Measurements from ENCODE around the gene LPAR3.

The LPAR3 gene

DNA sequence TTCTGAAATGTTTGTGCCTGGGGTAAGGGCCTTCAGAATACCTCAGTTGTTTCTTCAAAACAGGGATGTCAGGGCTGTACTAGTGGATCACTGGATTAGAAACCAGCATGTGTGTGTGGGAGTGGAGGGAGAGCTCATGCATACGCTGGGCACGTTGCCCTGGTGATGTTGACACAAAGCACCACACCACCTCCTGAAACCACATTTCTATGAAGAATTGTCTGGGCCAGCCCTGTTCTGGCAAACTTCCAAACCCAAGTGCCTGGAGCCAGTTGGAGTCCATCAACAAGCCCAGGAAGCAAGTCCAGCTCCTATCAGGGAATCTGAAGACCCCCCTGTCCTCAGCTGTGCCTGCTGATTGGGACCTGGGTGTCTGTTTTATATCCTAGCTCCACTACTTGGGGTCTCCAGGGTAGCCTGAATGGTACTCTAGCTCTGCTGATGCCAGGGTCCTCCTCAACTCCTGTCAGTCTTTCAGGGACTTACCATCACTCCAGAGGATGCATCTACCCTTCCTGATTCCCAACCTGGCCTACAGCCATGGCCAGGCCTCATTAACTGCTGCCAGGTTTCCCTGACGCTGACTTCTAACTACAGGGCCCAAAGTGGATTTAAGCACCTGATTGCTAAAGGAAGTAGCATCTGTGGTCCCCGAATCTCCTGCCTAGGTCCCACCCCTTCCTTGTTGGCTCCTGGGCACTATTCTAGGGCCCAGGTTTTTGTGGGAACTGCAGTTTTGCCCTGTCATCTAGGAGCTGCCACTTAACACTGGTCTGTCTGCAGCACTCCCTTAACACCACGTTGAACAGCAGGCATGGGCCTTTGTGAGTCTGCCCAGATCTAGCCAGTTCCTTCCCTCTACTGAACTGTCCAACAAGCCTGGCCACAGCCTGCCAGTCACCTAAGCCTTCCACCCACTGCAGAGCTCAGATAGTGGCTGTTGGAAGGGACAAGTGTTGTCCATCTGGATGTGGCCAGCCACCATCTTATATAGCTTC is 45.5 kb downstream of the LPAR3 start:
- TF ChIP-seq, protein P1, sequence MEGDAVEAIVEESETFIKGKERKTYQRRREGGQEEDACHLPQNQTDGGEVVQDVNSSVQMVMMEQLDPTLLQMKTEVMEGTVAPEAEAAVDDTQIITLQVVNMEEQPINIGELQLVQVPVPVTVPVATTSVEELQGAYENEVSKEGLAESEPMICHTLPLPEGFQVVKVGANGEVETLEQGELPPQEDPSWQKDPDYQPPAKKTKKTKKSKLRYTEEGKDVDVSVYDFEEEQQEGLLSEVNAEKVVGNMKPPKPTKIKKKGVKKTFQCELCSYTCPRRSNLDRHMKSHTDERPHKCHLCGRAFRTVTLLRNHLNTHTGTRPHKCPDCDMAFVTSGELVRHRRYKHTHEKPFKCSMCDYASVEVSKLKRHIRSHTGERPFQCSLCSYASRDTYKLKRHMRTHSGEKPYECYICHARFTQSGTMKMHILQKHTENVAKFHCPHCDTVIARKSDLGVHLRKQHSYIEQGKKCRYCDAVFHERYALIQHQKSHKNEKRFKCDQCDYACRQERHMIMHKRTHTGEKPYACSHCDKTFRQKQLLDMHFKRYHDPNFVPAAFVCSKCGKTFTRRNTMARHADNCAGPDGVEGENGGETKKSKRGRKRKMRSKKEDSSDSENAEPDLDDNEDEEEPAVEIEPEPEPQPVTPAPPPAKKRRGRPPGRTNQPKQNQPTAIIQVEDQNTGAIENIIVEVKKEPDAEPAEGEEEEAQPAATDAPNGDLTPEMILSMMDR (IDR thresholded peaks at IDR 0.05; ENCODE audit: insufficient read depth, missing control alignments): no peak
- DNase-seq (ENCODE audit: insufficient read length, low spot score) (no peak), FAIRE-seq (no peak)

DNA sequence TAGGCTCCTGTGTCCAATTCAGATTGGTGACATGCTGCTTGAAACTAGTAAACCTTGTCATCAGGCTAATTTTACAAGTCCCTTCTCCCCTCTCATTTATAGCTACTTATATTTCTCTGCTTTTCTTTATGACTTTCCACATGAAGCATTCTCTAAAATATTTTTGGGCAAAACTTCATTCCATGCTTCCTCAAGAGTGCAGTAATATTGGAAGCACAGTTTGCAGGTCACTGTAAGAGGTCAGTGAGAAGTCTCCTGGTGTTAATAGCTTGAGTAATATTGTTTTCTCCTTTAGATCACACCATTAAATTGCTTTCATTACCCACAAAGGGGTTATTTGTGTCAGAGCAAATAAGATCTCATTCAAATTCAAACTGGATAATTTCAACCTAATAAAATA is 46.6 kb downstream of the LPAR3 start:
- DNase-seq (ENCODE audit: insufficient read length, low spot score) (no peak), FAIRE-seq (no peak)
- TF ChIP-seq, protein P1 (IDR thresholded peaks at IDR 0.05; ENCODE audit: insufficient read depth, missing control alignments): no peak

DNA sequence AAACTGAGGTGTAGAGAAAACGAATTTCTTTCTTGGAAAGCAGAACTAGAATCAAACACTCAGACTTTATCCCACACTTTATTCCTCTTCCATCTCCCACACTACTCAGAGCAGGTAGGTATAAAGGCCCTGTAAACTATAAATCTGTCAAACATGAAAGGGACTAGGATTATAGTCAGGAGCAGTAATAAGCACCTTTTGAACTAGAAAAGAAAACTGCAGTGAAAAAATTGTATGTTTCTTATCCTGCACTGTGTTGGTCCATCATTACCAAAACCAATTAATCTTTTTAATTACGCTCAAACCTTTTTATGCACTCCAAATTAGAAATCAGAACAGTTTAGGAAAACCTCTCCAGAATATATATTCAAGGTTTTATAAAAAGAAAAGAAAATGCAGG is 47.6 kb downstream of the LPAR3 start:
- TF ChIP-seq, protein P1 (IDR thresholded peaks at IDR 0.05; ENCODE audit: insufficient read depth, missing control alignments): no peak
- FAIRE-seq (no peak), DNase-seq (ENCODE audit: insufficient read length, low spot score) (no peak)

DNA sequence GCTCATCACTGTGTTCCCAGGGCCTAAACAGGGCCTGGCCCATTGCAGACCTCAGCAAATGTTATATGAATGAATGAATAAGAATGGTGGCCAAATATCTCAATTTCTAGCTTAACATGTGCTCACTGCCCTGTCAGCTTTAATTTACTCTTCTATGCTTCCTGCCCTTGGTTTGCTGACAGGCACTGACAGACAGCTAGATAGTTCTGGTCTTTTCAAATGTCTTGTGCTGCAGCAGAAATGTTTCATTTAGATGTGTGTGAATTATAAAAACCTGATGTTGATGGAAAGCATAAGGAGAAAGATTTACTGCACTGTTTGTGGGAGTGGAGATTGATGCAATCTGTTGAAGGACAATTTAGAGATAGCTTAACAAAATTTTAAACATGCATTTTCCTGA is 48.9 kb downstream of the LPAR3 start:
- FAIRE-seq: no peak
- no peak for DNase-seq (ENCODE audit: insufficient read length, low spot score)
- TF ChIP-seq, protein P1 (IDR thresholded peaks at IDR 0.05; ENCODE audit: insufficient read depth, missing control alignments): no peak

DNA sequence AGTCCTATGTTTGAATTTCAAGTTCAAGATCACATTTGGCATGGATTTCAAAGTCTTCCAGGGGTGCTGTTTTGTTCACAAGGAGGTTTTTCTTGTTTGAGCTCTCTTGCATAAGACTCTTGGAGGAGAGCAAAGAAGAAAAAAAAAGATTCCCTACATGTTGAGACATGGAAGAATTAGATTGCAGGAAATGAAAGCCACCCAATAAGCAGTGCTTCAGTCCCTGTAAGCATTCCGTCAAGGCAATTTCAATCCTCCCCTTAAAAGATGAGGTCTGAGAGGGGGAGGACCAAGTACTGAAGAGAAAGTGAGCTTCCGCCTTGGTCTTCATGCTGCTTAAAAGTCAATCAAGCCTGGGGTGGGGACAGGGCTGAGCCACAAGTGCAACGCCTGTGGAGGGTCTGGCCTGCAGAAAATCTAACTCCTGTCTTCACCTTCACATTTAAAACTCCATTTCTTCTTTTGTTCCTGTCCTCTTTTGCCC is 50.2 kb downstream of the LPAR3 start:
- TF ChIP-seq, protein P1 (IDR thresholded peaks at IDR 0.05; ENCODE audit: insufficient read depth, missing control alignments): no peak
- no peak for DNase-seq (ENCODE audit: insufficient read length, low spot score)
- FAIRE-seq: no peak

DNA sequence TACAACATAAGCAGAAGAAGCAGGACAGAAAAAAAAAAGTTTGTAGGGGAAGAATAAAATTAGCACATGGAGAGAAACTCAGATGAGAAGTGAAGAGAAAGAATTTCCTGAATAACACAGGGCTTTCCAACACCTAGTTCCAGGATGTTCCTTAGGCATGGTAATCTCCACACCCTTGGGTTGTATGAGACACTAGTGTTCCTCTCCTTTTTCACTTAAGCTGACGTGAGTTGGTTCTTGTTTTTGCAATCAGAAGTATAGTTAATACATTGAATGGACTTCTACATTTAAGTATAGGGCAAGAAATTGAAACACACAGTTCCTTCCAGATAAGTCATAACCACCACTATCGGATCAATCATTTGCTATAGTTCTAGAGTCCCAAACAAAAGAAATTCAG is 51.0 kb downstream of the LPAR3 start:
- DNase-seq (ENCODE audit: insufficient read length, low spot score): no peak
- no peak for FAIRE-seq
- TF ChIP-seq, protein P1 (IDR thresholded peaks at IDR 0.05; ENCODE audit: insufficient read depth, missing control alignments): no peak

DNA sequence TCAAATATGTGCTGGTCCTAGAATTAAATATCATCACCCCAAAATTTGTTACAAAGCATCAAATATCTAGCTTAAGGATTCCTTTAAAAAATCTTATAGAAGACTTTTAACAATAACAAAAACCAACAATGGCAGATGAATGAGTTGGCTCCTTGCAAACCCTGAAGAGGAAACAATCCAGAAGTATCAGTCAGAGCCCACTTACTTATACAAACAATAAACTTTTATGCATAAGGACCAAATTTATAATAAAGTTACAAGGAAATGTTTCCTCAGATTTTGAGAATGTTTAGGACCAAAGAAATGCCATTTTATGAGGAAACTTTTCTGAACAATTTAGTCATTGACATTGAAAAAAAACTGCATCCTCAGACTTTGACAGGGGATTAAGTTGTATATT is 52.7 kb downstream of the LPAR3 start:
- FAIRE-seq (no peak), DNase-seq (ENCODE audit: insufficient read length, low spot score) (no peak)

More for the DNA sequence above, 52.7 kb downstream of the LPAR3 start:
- TF ChIP-seq, protein P1 (IDR thresholded peaks at IDR 0.05; ENCODE audit: insufficient read depth, missing control alignments): no peak

Data from D721Med (cell line).